Measurements from ENCODE around the gene THADA.
A peak's percentile ranks its signal among the peaks of the same experiment; 100 is the strongest.

The THADA gene

DNA sequence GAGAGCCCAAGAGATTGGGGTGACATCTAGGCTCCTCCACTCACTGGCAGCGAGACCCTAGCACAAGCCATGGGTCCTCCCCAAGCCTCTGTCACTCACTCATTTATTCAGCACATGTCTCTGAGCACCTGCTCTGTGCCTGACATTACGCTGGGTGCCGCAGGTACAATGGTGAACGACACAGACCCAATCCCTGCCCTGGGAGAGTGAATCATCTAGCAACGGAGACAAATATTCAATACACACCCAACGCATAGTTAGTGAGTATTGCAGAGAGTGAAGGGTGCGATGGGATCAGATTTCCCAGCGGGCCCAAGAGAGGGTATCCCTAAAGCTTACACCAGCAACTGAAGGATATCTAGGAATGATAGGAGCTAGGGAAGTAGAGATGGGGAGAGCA is 414.9 kb downstream of the THADA start:
- Histone ChIP-seq H3K27me3 (ENCODE audit: insufficient read depth, low read length) (no peaks in the 10 kb centered on the region), H3K27ac (ENCODE audit: low read length) (peak overlapping the region; percentile 73), H3K4me3 (ENCODE audit: low read length) (peak overlapping the region; percentile 28; the same call in 1 of the 2 replicates), H3K9me3 (ENCODE audit: insufficient read depth, low read depth, low read length) (no peaks in the 10 kb centered on the region), H3K4me1 (ENCODE audit: insufficient read depth, low read length) (peaks cover 33% of the 10 kb centered on the region), H3K36me3 (ENCODE audit: insufficient read depth, low read depth, low read length) (no peaks in the 10 kb centered on the region), H3K9ac (ENCODE audit: low read depth, low read length) (peak overlapping the region; percentile 61; the same call in 1 of the 2 replicates)

All from iPS-20b (cell line).